HG02943 (cell line): ENCODE data around the gene TMC4.

Source experiments
- ATAC-seq: cut with Tn5 transposase; IDR thresholded peaks from one replicate; pipeline ENCODE4 v1.9.1; 2021; ENCODE audit warnings: mild to moderate bottlenecking, low read depth, moderate library complexity; ENCODE audit not compliant: unreplicated experiment

The TMC4 gene

GRCh38 chr19:54156953-54157352, 16.0 kb downstream of the TMC4 start:
- ATAC-seq = no peak

GRCh38 chr19:54156490-54156889, 16.5 kb downstream of the TMC4 start:
- no peak for ATAC-seq

DNA sequence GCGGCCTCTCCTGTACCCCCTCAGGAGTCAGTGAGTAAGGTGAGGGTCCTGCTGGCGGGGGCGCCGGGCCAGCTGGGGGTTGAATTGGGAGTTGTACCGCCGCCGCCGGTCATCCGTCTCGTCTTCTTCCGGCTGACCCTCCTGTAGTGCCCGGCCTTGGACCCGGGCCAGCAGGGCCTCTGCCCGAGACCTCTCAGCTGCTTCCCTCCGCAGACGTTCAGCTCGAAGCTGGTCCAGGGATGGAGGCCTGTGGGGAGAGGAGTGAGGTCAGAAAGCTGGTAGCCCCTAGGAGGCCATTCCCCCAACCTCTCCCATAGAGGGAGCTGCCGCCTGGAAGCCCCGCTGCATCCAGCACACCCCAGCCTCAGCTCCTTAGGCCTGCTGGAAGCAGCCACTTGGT, 17.3 kb downstream of the TMC4 start:
- ATAC-seq = no peak

DNA sequence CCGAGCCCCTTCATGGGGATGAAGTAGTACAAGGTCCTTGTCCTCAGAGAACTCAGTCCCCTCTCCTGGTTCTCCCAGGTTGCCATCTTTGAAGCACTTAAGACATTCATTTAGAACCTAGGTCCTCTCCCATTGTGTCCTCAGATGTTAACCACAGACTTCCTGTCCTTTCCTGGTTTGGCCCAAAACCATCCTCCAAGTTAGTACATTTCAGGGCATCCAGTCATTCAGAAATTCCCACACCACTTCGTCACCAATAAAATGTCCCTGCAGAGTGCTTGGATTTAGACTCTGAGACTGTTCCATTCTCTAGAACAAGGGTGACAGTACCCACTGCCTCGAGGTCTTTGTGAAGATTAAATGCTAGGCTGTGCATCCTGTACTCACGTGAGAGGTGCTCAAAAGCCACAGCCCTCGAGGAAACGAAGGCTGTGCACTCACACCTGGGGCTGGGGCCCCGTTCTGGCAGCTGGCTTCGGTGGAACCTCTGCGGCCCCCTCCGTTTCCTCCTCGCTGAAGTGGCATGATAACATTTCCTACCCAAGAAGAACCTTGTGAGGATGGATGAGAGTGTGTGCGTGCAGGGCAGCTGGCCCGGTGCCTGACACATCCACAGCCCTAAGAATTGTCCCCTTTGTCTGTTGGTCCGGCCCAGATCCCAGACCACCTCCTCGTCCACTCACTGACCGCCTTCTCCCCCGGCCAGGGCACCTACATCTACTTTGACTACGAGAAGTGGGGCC, 18.2 kb downstream of the TMC4 start:
- no peak for ATAC-seq

GRCh38 chr19:54153731-54154326, 19.1 kb downstream of the TMC4 start:
- no peak for ATAC-seq

DNA sequence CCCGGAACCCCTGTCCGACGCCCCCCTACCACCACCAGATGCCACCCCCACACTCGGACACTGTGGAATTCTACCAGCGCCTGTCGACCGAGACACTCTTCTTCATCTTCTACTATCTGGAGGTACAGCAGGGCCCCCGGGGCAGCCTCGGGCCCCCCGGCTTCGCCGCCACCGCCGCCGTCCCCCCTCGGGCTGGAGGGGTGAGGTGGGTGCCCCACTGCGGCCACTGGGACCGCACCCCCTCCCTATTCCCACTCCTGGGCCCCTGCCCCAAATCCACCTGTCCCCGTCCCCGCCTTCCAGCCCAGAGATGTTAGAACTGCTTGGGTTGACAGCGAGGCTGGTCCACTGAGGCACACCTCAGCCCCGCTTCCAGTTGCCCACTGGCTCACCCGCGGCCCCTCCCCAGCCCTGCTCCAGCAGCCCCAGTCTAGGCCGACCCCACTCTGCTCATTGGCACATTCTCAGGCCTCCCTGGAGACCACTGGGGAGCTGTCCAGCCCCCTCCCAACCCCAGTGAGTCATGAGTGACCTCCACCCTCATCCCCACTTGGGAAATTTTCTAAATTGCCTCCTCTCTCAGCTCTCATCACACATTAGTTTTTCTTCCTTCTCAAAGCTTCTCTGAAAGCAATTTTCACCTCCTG, 20.0 kb downstream of the TMC4 start:
- no peak for ATAC-seq

DNA sequence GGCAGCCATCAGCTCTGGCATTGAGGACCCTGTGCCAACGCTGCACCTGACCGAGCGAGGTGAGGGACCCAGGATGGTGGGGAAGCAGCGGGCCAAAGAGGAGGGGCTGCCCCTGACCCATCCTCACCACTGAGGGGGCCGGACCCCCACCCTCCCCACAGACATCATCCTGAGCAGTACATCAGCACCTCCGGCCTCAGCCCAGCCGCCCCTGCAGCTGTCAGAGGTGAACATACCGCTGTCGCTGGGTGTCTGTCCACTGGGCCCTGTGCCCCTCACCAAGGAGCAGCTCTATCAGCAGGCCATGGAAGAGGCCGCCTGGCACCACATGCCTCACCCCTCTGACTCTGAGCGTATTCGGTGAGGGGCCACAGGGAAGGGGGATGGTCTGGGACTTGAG, 20.7 kb downstream of the TMC4 start:
- no peak for ATAC-seq

DNA sequence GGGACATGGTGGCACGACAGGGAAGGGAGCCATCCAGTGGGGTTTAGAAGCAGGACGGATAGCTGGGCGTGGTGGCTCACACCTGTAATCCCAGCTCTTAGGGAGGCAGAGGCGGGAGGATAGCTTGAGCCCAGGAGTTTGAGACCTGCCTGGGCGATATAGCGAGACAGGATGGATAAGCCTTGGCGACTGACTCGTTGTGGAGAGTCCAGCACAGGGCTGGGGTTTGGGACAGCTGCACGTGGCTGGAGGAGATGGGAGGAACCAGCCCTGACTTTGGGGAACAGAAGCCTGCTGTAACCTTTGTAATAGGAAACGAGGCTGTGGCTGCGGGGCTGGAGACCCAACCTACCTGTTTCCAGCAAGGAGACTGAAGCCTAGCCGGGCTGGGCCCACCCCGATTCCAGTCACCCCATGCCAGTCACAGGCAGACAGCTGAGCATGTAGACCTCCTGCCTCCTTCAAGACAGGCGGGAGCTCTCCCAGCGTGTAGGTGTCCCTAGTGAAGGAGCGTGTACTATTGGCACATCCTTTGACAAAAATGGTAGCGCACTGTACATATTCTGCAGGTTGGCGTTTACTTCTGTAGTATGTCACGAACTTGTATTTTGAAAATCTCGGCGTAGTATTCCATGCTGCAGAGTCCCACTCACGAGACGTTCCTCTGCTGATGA, 21.5 kb downstream of the TMC4 start:
- ATAC-seq = no peak

- ATAC-seq = no peak
Observed at GRCh38 chr19:54149021-54149812, 23.7 kb downstream of the TMC4 start.

GRCh38 chr19:54148158-54148557, 24.8 kb downstream of the TMC4 start:
- no peak for ATAC-seq

- no peak for ATAC-seq
Observed at GRCh38 chr19:54147676-54148075, 25.3 kb downstream of the TMC4 start.

GRCh38 chr19:54145541-54146158, 27.3 kb downstream of the TMC4 start:
- ATAC-seq = no peak

DNA sequence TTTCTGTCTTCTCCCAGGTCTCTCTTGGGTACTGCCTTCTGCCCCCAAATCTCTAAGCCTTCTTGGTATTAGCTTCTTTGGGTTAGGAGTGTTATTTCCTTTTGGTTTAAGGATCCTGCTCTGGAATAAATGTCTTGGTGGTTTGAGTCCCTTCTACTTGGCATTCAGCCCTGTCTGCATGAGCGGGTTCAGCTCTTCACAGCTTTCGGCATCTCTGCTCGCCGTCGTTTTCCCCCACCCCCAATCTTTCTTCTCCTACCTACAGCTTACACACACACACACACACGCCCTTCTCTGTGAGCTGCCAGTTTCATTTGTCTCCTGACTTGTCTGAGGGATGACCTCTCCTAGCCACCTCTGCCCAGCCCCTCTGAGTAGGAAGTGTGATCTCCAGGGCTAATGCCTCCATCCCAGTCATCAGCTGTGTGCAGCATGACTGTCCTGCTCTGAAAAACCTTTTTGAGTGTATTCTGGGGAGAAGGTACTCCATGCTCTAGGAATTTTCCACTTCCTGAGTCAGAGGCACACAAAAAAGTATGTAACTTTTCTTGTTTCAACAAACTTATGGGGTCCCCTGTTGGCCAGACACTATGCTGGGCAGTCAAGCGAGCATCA, 30.7 kb downstream of the TMC4 start:
- ATAC-seq = no peak

GRCh38 chr19:54141356-54141755, 31.6 kb downstream of the TMC4 start:
- no peak for ATAC-seq

GRCh38 chr19:54138489-54139256, 34.3 kb downstream of the TMC4 start:
- no peak for ATAC-seq

GRCh38 chr19:54137699-54138488, 35.1 kb downstream of the TMC4 start, which contains the start of gene CNOT3:
Gene CNOT3, plus strand, starts transcription at chr19:54137762. Its CDS starts 5,217 bp downstream, at chr19:54142979.
- ATAC-seq = no peak

DNA sequence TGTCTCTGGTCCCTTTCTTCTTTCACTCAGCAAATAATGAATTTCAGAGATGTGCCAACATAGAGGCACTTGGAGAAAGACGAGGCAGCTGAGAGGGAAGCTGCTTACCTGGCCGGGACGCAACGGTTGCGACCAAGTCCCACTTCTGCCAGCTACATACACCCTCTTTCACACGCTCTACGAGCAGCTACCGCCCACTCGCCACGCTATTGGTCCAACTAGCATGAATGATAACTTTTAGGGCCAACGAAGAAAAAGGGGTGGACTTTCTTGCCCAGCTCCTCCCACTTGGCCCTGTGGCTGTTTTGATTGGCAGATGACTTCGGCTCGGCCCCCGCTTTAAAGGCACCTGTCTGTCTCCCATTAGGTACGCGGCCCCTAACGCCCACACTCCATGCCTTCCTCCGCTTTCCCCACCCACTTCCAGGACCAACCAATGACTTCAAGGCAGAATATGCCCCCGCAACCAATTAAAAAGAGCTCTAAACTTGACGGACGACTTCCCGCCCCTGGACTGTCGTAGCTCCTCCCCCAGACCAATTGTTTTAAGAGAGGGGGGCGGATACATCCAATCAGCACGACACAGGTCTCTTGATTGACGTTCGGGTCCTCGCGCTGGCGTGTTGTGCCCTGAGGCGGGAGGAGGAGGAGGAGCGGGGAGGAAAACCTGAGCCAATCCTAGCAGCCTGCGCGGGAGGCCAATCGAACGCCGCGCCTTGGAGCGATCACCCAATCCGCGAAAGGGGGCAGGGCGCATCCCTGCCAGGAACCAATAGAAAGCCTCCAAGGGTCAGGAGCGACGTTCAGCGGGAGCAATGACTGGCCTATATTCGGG, 35.9 kb downstream of the TMC4 start:
- ATAC-seq = peak; percentile 78
